Hepatic stellate cell (primary cell): ENCODE results near the gene TACC2.
A peak's percentile ranks its signal among the peaks of the same experiment; 100 is the strongest.
"Not testable (repeated sequence)": the region's sequence is repeated elsewhere in the genome, so short reads cannot be mapped to it uniquely, and the experiment has no call there.

ENCODE experiments used
- DNase-seq: peaks from one replicate; pipeline ENCODE4 v3.0.0; 2011; ENCODE audit warnings: low spot score

Gene TACC2

GRCh38 chr10:122089311-122090017, 100.5 kb downstream of the TACC2 start:
- no peak for DNase-seq

GRCh38 chr10:122091722-122092121, 102.8 kb downstream of the TACC2 start:
- DNase-seq, result no peak

- DNase-seq, result no peak
These were observed 104.1 kb downstream of the TACC2 start for GRCh38 chr10:122093076-122093475.

GRCh38 chr10:122096181-122096580, 107.2 kb downstream of the TACC2 start:
- DNase-seq, result not testable (repeated sequence)

GRCh38 chr10:122096705-122097104, 107.7 kb downstream of the TACC2 start:
- DNase-seq, result no peak

GRCh38 chr10:122097935-122098334, 109.0 kb downstream of the TACC2 start:
- DNase-seq, result no peak

- DNase-seq, result peak; percentile 26
These were observed 110.0 kb downstream of the TACC2 start for GRCh38 chr10:122098924-122099323.

- DNase-seq, result no peak
These were observed 110.6 kb downstream of the TACC2 start for GRCh38 chr10:122099562-122099961.

- no peak for DNase-seq
These were observed 113.3 kb downstream of the TACC2 start for GRCh38 chr10:122102146-122102868.

GRCh38 chr10:122102869-122103525, 114.0 kb downstream of the TACC2 start:
- peak; percentile 69 for DNase-seq

GRCh38 chr10:122103592-122103991, 114.6 kb downstream of the TACC2 start:
- DNase-seq, result no peak

- DNase-seq, result not testable (repeated sequence)
These were observed 119.8 kb downstream of the TACC2 start for GRCh38 chr10:122108786-122109185.

GRCh38 chr10:122112021-122112616, 123.2 kb downstream of the TACC2 start:
- peak; percentile 53 for DNase-seq

- DNase-seq, result peak; percentile 92
These were observed 123.7 kb downstream of the TACC2 start for GRCh38 chr10:122112625-122113160.

GRCh38 chr10:122113161-122113944, 124.4 kb downstream of the TACC2 start:
- peak; percentile 88 for DNase-seq

GRCh38 chr10:122113945-122114747, 125.2 kb downstream of the TACC2 start:
- peak; percentile 59 for DNase-seq

- DNase-seq, result no peak
These were observed 126.9 kb downstream of the TACC2 start for GRCh38 chr10:122115874-122116273.

GRCh38 chr10:122116331-122116730, 127.4 kb downstream of the TACC2 start:
- no peak for DNase-seq

- no peak for DNase-seq
These were observed 128.5 kb downstream of the TACC2 start for GRCh38 chr10:122117475-122117874.

- no peak for DNase-seq
These were observed 131.2 kb downstream of the TACC2 start for GRCh38 chr10:122120008-122120744.
